Glomerular endothelial cell (primary cell): ENCODE data around the gene TTC21A. TPM values are rescaled to one million over a fixed set of nuclear protein-coding genes. Genes with fewer than 3 reads are reported as not detected.

Experiments
- total RNA-seq: library from RNA; depleted of rRNA; stranded (reverse); fragments of >200 nt; gene quantifications from 2 replicates; pipeline ENCODE4 v1.2.3, GENCODE V29; 2015

TTC21A gene
- total RNA-seq, 1 donor from 2014 or later: 6.5 TPM

Other genes starting within 250 kb of the TTC21A start
- gene SCN11A, start 55.7 kb upstream of the TTC21A start, total RNA-seq: 0.15 and 0.23 TPM in 2 replicates
- 20.6 and 25.0 TPM in 2 replicates for gene WDR48, start 55.7 kb upstream of the TTC21A start, total RNA-seq
- 67.0 and 77.2 TPM in 2 replicates for gene GORASP1, start 53 bp upstream of the TTC21A start, total RNA-seq
- 28.0 and 34.8 TPM in 2 replicates for gene CSRNP1, start 45.9 kb downstream of the TTC21A start, total RNA-seq
- gene XIRP1, start 84.9 kb downstream of the TTC21A start, total RNA-seq: not detected in 2 replicates
- gene CX3CR1, start 172.4 kb downstream of the TTC21A start, total RNA-seq: not detected in 2 replicates
- gene CCR8, start 222.0 kb downstream of the TTC21A start, total RNA-seq: not detected in 2 replicates